ENCODE measurements around the gene CSF3.

The CSF3 gene

GRCh38 chr17:40033339-40033738 is 18.1 kb downstream of the CSF3 start:
- Histone ChIP-seq H3K79me2 (ENCODE audit: insufficient read depth, low read length) (no peaks in the 10 kb centered on the region), H3K4me3 (ENCODE audit: insufficient read depth, low read length, poor library complexity, severe bottlenecking) (no peak overlapping the region), H3K4me2 (ENCODE audit: low read depth, low read length, poor library complexity, severe bottlenecking) (no peak overlapping the region), H3F3A (ENCODE audit: insufficient read depth) (no peaks in the 10 kb centered on the region), H3K9me3 (ENCODE audit: insufficient read depth, low read length) (no peaks in the 10 kb centered on the region), H3K9ac (ENCODE audit: low read length) (no peak overlapping the region), H3K27me3 (ENCODE audit: low read length) (no peaks in the 10 kb centered on the region), H2AFZ (ENCODE audit: low read depth, low read length, severe bottlenecking) (no peak overlapping the region), H3K9me2 (replicated peaks; ENCODE audit: insufficient read depth, low read length) (no peaks in the 10 kb centered on the region), H4K20me1 (ENCODE audit: low read depth, low read length) (no peaks in the 10 kb centered on the region), H3K27ac (ENCODE audit: low read depth, low read length) (no peak overlapping the region), H3K36me3 (ENCODE audit: low read length) (no peaks in the 10 kb centered on the region)
- no peak for TF ChIP-seq EZH2phosphoT487 (conservative IDR thresholded peaks at IDR 0.05; ENCODE audit: low read length)
- TF ChIP-seq, protein P1, sequence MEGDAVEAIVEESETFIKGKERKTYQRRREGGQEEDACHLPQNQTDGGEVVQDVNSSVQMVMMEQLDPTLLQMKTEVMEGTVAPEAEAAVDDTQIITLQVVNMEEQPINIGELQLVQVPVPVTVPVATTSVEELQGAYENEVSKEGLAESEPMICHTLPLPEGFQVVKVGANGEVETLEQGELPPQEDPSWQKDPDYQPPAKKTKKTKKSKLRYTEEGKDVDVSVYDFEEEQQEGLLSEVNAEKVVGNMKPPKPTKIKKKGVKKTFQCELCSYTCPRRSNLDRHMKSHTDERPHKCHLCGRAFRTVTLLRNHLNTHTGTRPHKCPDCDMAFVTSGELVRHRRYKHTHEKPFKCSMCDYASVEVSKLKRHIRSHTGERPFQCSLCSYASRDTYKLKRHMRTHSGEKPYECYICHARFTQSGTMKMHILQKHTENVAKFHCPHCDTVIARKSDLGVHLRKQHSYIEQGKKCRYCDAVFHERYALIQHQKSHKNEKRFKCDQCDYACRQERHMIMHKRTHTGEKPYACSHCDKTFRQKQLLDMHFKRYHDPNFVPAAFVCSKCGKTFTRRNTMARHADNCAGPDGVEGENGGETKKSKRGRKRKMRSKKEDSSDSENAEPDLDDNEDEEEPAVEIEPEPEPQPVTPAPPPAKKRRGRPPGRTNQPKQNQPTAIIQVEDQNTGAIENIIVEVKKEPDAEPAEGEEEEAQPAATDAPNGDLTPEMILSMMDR (IDR thresholded peaks at IDR 0.05; ENCODE audit: insufficient read depth, low read length, poor library complexity, severe bottlenecking) = no peak

DNA sequence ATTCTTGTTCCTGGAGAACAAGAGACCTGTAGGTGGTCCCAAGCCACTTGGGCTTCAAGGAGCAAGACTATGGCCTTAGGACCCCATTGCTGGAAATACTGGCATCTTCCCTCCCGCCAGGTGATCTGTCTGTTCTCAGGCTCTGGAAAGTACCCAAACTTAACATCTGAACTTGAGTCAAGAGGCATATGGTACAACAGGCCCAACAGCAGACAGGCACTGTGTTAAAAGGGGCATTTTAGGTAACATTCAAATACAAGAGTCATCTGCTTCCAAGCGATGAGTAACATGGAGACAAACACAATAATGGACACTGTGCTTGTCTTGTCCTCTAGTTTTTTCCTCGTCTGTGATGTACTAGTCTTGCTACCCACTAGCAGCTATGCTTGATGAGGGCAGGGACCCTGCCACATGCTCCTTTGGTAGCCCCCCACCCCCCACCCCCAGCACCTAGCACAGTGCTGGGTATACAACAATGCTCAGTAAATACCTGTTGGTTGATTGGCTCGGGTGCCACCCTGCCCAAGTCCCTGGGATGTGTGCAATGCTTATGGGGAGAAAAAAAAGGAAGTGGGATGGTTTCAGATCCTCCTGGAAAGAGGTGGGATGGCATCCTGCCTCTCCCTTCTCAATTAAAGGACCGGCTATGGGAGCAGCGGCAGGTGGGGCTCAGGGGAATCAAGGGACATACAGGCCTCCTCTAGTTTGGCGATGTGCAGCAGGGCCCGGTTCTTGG is 19.4 kb downstream of the CSF3 start:
- H3K4me2 ChIP-seq (ENCODE audit: low read depth, low read length, poor library complexity, severe bottlenecking) = no peak overlapping the region
- no peaks in the 10 kb centered on the region for H3K9me3 ChIP-seq (ENCODE audit: insufficient read depth, low read length)
- no peak for TF ChIP-seq EZH2phosphoT487 (conservative IDR thresholded peaks at IDR 0.05; ENCODE audit: low read length)
- TF ChIP-seq, protein P1 (IDR thresholded peaks at IDR 0.05; ENCODE audit: insufficient read depth, low read length, poor library complexity, severe bottlenecking) = no peak
- H4K20me1 ChIP-seq (ENCODE audit: low read depth, low read length) = no peaks in the 10 kb centered on the region
- H3K9ac ChIP-seq (ENCODE audit: low read length) = no peak overlapping the region
- H3K27ac ChIP-seq (ENCODE audit: low read depth, low read length) = no peak overlapping the region
- no peak overlapping the region for H2AFZ ChIP-seq (ENCODE audit: low read depth, low read length, severe bottlenecking)
- H3K79me2 ChIP-seq (ENCODE audit: insufficient read depth, low read length) = no peaks in the 10 kb centered on the region
- no peak overlapping the region for H3K4me3 ChIP-seq (ENCODE audit: insufficient read depth, low read length, poor library complexity, severe bottlenecking)
- no peaks in the 10 kb centered on the region for H3K9me2 ChIP-seq (replicated peaks; ENCODE audit: insufficient read depth, low read length)
- H3F3A ChIP-seq (ENCODE audit: insufficient read depth) = no peaks in the 10 kb centered on the region
- no peaks in the 10 kb centered on the region for H3K27me3 ChIP-seq (ENCODE audit: low read length)
- H3K36me3 ChIP-seq (ENCODE audit: low read length) = no peaks in the 10 kb centered on the region

DNA sequence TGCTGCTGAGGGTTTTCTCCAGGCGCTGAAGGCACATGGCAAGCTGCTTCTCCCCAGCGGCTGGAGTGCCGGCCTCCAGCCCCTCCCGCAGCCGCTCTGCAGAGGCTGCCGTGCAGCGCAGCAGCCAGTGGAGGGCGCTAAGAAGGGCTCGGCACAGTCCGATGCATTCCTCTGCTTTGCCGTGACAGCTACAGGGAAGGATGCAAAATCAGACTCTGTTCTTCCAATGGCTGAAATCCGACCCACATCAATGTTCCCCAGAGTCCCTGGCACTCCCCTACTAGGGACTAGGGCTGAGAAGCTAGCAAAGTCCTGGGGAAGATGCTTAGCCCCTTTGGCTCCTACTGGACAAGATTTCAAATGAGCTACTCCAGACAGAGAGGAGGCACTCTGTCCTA is 19.9 kb downstream of the CSF3 start:
- no peak for TF ChIP-seq EZH2phosphoT487 (conservative IDR thresholded peaks at IDR 0.05; ENCODE audit: low read length)
- TF ChIP-seq, protein P1 (IDR thresholded peaks at IDR 0.05; ENCODE audit: insufficient read depth, low read length, poor library complexity, severe bottlenecking) = peak; percentile 54
- no peak overlapping the region for H3K9ac ChIP-seq (ENCODE audit: low read length)
- no peaks in the 10 kb centered on the region for H3F3A ChIP-seq (ENCODE audit: insufficient read depth)
- no peaks in the 10 kb centered on the region for H3K27me3 ChIP-seq (ENCODE audit: low read length)
- H3K4me3 ChIP-seq (ENCODE audit: insufficient read depth, low read length, poor library complexity, severe bottlenecking) = no peak overlapping the region
- H3K9me2 ChIP-seq (replicated peaks; ENCODE audit: insufficient read depth, low read length) = no peaks in the 10 kb centered on the region
- H2AFZ ChIP-seq (ENCODE audit: low read depth, low read length, severe bottlenecking) = no peak overlapping the region
- H3K9me3 ChIP-seq (ENCODE audit: insufficient read depth, low read length) = no peaks in the 10 kb centered on the region
- no peak overlapping the region for H3K4me2 ChIP-seq (ENCODE audit: low read depth, low read length, poor library complexity, severe bottlenecking)
- H3K79me2 ChIP-seq (ENCODE audit: insufficient read depth, low read length) = no peaks in the 10 kb centered on the region
- no peaks in the 10 kb centered on the region for H3K36me3 ChIP-seq (ENCODE audit: low read length)
- H4K20me1 ChIP-seq (ENCODE audit: low read depth, low read length) = no peaks in the 10 kb centered on the region
- H3K27ac ChIP-seq (ENCODE audit: low read depth, low read length) = no peak overlapping the region

All from SU-DHL-6 (cell line).